Measurements from ENCODE around the gene RIOK2.

The RIOK2 gene

GRCh38 chr5:97120195-97120594 lies 62.9 kb downstream of the RIOK2 start:
- no peak overlapping the region for H3K4me3 ChIP-seq (ENCODE audit: low read depth, low read length)
- H3K27me3 ChIP-seq (ENCODE audit: control insufficient read depth, insufficient read depth, low read length), result no peaks in the 10 kb centered on the region
- no peak overlapping the region for H3K9ac ChIP-seq (ENCODE audit: low read depth, low read length)
- peaks cover 2% of the 10 kb centered on the region for H3K4me1 ChIP-seq (ENCODE audit: control insufficient read depth, insufficient read depth, low read length)
- H3K36me3 ChIP-seq (ENCODE audit: control insufficient read depth, insufficient read depth, low read length), result no peaks in the 10 kb centered on the region
- no peaks in the 10 kb centered on the region for H3K9me3 ChIP-seq (ENCODE audit: control insufficient read depth, insufficient read depth, low read length)

- H3K4me3 ChIP-seq (ENCODE audit: low read depth, low read length), result no peak overlapping the region
- no peaks in the 10 kb centered on the region for H3K4me1 ChIP-seq (ENCODE audit: control insufficient read depth, insufficient read depth, low read length)
- H3K9ac ChIP-seq (ENCODE audit: low read depth, low read length), result no peak overlapping the region
- H3K27me3 ChIP-seq (ENCODE audit: control insufficient read depth, insufficient read depth, low read length), result no peaks in the 10 kb centered on the region
- H3K36me3 ChIP-seq (ENCODE audit: control insufficient read depth, insufficient read depth, low read length), result no peaks in the 10 kb centered on the region
- H3K9me3 ChIP-seq (ENCODE audit: control insufficient read depth, insufficient read depth, low read length), result no peaks in the 10 kb centered on the region
These were observed 64.0 kb downstream of the RIOK2 start for GRCh38 chr5:97119007-97119390.

DNA sequence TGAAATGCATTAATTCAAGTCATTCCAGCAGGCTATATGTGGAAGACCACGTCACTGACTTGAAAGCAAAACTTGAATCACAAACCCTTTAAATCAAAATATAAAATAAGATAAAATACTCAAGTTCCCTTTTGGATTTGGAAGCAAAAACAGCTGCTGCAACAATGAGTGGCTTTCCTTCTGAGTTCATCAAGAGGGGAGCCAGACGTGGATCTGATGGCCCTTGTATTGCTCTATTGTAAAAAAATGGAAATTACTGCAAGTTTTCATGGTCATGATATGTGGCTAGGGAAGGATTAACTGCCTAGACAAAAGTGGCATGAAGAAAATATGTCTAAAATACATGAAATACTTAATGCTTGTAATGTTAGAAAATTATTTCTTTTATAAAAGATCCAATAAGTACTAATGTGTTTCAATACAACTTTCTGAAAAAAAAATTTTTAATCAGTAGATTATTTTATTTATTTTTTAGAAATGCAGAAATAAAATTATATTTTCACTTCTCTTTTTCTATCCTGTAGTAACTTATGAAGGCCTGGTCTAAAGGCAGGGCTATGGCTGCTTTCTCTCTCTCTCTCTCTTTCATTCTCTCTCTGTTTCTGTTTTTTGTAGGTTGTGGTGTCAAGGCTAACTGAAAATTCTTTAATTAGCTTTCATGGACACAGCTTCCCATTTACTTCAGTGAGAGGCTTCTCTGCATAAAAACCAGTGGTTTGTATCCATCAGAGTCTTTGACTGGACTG lies 64.6 kb downstream of the RIOK2 start:
- Histone ChIP-seq H3K27me3 (ENCODE audit: control insufficient read depth, insufficient read depth, low read length) (no peaks in the 10 kb centered on the region), H3K4me1 (ENCODE audit: control insufficient read depth, insufficient read depth, low read length) (no peaks in the 10 kb centered on the region), H3K36me3 (ENCODE audit: control insufficient read depth, insufficient read depth, low read length) (no peaks in the 10 kb centered on the region), H3K9ac (ENCODE audit: low read depth, low read length) (no peak overlapping the region), H3K9me3 (ENCODE audit: control insufficient read depth, insufficient read depth, low read length) (no peaks in the 10 kb centered on the region), H3K4me3 (ENCODE audit: low read depth, low read length) (no peak overlapping the region)

- no peaks in the 10 kb centered on the region for H3K9me3 ChIP-seq (ENCODE audit: control insufficient read depth, insufficient read depth, low read length)
- H3K9ac ChIP-seq (ENCODE audit: low read depth, low read length), result no peak overlapping the region
- no peaks in the 10 kb centered on the region for H3K36me3 ChIP-seq (ENCODE audit: control insufficient read depth, insufficient read depth, low read length)
- H3K4me1 ChIP-seq (ENCODE audit: control insufficient read depth, insufficient read depth, low read length), result peaks cover 4% of the 10 kb centered on the region
- H3K27me3 ChIP-seq (ENCODE audit: control insufficient read depth, insufficient read depth, low read length), result no peaks in the 10 kb centered on the region
- no peak overlapping the region for H3K4me3 ChIP-seq (ENCODE audit: low read depth, low read length)
These were observed 67.1 kb downstream of the RIOK2 start for GRCh38 chr5:97115932-97116331.

GRCh38 chr5:97112230-97112629 lies 70.8 kb downstream of the RIOK2 start:
- no peak overlapping the region for H3K9ac ChIP-seq (ENCODE audit: low read depth, low read length)
- H3K4me3 ChIP-seq (ENCODE audit: low read depth, low read length), result no peak overlapping the region
- H3K36me3 ChIP-seq (ENCODE audit: control insufficient read depth, insufficient read depth, low read length), result no peaks in the 10 kb centered on the region
- no peaks in the 10 kb centered on the region for H3K27me3 ChIP-seq (ENCODE audit: control insufficient read depth, insufficient read depth, low read length)
- peaks cover 4% of the 10 kb centered on the region for H3K4me1 ChIP-seq (ENCODE audit: control insufficient read depth, insufficient read depth, low read length)
- H3K9me3 ChIP-seq (ENCODE audit: control insufficient read depth, insufficient read depth, low read length), result no peaks in the 10 kb centered on the region

DNA sequence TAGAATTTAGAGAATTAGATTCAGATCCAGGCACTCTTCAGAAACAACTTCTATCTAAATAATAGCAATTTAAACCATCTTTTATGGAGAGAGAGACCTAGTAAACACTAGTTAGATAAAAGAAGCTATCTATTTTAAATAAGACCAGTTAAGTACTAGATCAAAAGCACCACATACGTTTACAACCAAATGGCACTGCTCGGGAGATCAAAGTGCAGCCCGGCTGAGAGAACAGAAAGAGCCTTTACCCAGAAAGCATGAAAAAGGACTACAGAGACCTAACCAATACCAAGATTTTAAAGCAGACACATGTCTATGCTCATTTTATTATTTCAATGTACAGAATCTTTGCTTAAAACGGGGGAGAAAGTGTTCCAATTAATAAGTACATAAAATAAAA lies 71.4 kb downstream of the RIOK2 start:
- Histone ChIP-seq H3K27me3 (ENCODE audit: control insufficient read depth, insufficient read depth, low read length) (no peaks in the 10 kb centered on the region), H3K9me3 (ENCODE audit: control insufficient read depth, insufficient read depth, low read length) (no peaks in the 10 kb centered on the region), H3K9ac (ENCODE audit: low read depth, low read length) (no peak overlapping the region), H3K4me1 (ENCODE audit: control insufficient read depth, insufficient read depth, low read length) (peaks cover 4% of the 10 kb centered on the region), H3K36me3 (ENCODE audit: control insufficient read depth, insufficient read depth, low read length) (no peaks in the 10 kb centered on the region), H3K4me3 (ENCODE audit: low read depth, low read length) (no peak overlapping the region)

DNA sequence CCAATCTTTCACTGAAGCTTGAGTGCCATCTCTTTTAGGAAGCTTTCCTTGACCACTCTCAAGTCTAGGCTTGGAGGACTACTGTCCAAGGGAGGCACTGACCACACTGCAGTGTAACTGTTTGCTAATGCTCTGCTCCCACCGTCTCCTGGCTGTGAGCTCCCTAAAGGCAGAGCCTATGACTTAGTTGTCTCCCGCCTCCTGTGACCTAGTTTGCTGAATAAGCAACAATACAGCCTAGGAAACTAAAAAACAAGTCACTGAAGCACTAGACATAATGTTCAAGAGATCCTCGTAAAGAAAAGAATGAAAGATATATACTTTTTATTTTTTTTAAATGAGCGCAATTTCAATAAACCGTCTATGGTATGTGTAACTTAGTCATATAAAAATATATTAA lies 72.0 kb downstream of the RIOK2 start:
- no peaks in the 10 kb centered on the region for H3K9me3 ChIP-seq (ENCODE audit: control insufficient read depth, insufficient read depth, low read length)
- H3K4me3 ChIP-seq (ENCODE audit: low read depth, low read length), result no peak overlapping the region
- H3K9ac ChIP-seq (ENCODE audit: low read depth, low read length), result no peak overlapping the region
- no peaks in the 10 kb centered on the region for H3K36me3 ChIP-seq (ENCODE audit: control insufficient read depth, insufficient read depth, low read length)
- H3K27me3 ChIP-seq (ENCODE audit: control insufficient read depth, insufficient read depth, low read length), result no peaks in the 10 kb centered on the region
- peaks cover 4% of the 10 kb centered on the region for H3K4me1 ChIP-seq (ENCODE audit: control insufficient read depth, insufficient read depth, low read length)
